NCI-H748 treated with DMSO at 0.1 percent for 48 hours (cell line): ENCODE data around the gene OLAH.

Experiments
- DNase-seq: peaks from one replicate; lab custom pipeline; 2025; lab: John Stamatoyannopoulos, UW

Gene OLAH

DNA sequence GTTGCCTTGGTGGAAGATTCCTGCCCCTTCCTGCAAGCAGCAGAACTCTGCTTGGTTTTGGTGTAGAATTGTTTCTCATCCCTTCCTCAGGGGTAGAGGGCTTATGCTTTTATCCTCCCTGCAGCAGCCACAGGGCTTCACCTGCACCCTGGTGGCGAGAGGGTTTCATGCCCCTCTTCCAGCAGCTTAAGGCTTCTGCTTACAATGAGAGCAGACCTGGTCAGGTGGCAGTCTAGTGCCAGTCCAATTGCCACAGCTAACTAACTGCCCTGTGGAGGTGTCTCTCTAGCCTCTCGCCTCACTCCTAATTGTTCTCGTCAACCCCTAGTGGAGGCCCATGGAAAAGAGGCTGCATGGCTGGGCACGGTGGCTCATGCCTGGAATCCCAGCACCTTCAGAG, 25.5 kb downstream of the OLAH start:
- no peak for DNase-seq

DNA sequence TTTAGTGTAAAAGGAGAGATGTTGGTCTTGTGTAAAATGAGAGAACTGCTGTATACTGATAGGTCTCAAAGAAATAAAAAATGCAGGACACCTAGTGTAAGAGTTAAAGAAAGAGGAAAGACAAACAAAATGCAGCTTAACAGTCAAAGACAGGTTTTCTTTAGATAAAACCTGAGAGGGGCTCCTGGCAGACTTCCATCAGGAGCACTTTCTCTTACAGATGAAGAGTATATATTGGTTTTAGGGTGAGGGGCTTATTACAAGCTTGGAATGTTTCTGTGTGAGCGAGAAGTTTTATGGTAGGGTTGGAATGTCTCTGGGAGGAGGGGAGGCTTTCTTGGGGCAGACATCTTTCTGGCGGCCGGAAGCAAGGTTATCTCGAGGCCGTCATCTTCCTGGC, 28.6 kb downstream of the OLAH start:
- DNase-seq = no peak

- DNase-seq = no peak
These were observed 31.7 kb downstream of the OLAH start for GRCh38 chr10:15075421-15075820.

DNA sequence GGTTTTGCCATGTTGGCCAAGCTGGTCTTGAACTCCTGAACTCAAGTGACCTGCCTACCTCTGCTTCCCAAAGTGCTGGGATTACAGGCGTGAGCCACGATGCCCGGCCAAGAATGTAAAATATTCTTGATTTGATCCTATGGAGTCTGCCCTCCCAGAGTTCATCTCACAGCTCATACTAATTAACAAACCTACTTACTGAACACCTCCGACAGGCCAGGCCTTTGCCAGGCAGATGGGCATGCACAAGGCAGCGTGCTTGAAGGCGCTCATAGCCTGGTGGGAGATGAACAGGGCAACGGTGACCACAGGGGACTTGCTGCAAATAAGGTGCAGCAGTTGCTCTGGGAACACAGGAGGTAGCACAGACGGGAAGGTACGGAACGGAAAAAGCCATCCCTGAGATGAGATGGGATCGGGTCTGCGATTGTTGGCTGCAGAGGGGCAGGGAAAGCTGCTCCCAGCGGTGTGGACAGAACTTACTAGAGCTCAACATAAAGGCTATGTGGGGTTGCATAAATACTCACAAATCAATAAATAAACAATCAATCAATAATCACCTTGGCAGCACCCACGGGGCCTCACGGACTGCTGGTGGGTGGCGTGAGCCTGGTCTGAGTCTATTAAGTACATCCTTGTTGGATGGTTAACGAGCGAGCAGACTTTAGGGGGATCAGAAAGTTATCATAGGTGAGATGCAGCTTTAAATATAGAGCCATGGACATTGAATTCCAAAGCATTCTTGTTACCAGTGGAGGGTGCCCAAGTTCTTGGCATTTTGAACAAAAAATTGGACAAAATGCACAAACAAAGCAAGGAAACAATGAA, 40.1 kb downstream of the OLAH start:
- DNase-seq = no peak

GRCh38 chr10:15084502-15084922, 40.8 kb downstream of the OLAH start:
- peak; percentile 39 for DNase-seq

GRCh38 chr10:15088428-15089261, 44.9 kb downstream of the OLAH start, which contains the start of gene ACBD7:
TSS of gene ACBD7 (minus strand) at chr10:15088776. CDS start at chr10:15088728, 48 bp downstream.
- DNase-seq = peak; percentile 64

- no peak for DNase-seq
These were observed 47.7 kb downstream of the OLAH start for GRCh38 chr10:15091418-15091817.

GRCh38 chr10:15092855-15093408, 49.2 kb downstream of the OLAH start:
- DNase-seq = no peak

GRCh38 chr10:15096661-15097010, 52.9 kb downstream of the OLAH start:
- DNase-seq = no peak

- DNase-seq = peak; percentile 66
These were observed 53.5 kb downstream of the OLAH start, which contains the start of gene RPP38 for GRCh38 chr10:15097011-15097812. TSS of gene RPP38 (plus strand) at chr10:15097355. CDS start at chr10:15103315, 5,960 bp downstream.

- no peak for DNase-seq
These were observed 56.1 kb downstream of the OLAH start for GRCh38 chr10:15099886-15100285.

- DNase-seq = no peak
These were observed 59.8 kb downstream of the OLAH start for GRCh38 chr10:15103513-15103912.

- DNase-seq = peak; percentile 15
These were observed 62.7 kb downstream of the OLAH start for GRCh38 chr10:15106352-15107013.

DNA sequence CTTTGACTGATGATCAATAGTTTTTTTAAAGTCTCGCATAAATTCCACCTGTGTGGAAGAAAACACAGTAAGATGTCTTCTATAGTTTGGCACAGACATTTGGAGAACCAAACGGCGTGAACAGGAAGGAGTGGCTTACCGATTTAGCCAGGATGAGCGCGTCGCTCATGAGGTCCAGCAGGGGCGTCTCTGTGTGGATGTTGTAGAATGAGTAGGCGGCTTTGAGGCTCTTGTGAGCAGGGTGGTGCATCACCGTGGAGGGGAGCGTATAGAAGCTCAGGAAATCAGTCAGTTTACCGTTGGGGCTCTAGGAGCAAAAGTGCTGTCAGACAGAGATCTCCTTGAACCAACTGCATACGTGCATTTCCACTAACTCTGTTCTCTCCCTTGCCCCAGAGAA, 68.9 kb downstream of the OLAH start:
- no peak for DNase-seq

DNA sequence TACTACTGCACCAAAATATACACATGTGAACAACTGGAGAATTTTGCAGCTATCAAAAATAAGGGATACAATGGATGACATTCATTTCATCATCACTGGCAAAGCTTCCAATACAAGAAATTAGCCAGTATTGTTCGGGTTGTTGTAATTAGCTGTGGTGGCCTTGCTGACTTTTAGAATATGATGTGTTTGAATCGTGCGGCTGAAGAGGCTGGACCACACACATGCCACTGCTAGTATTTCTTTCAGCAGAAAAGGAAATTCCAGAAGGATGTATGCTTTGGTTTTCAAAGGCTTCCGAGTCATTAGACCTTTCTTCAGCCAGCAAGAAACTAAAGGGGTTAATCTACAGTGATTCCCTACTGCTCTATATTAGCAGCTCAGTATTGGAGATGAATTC, 70.0 kb downstream of the OLAH start:
- DNase-seq = no peak

DNA sequence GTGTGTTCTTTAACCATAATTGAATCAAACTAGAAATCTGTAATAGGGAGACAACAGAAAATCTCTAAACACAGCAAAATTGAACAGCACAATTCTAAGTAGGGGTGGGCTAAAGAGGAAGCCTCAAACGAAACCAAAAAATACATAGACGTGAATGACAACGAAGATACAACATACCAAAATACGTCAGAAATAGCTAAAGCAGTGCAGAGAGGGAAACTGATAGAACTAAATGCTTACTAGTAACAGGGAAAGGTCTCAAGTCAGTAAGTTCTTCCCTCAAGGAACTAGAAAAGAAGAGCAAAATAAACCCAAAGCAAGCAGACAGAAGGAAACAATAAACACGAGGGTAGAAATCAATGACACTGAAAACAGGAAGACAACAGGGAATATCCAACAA, 72.5 kb downstream of the OLAH start:
- DNase-seq = no peak

- DNase-seq = no peak
These were observed 74.9 kb downstream of the OLAH start for GRCh38 chr10:15118615-15119014.

- DNase-seq = no peak
These were observed 76.8 kb downstream of the OLAH start for GRCh38 chr10:15120523-15120922.

GRCh38 chr10:15121707-15122106, 78.0 kb downstream of the OLAH start:
- DNase-seq = no peak

DNA sequence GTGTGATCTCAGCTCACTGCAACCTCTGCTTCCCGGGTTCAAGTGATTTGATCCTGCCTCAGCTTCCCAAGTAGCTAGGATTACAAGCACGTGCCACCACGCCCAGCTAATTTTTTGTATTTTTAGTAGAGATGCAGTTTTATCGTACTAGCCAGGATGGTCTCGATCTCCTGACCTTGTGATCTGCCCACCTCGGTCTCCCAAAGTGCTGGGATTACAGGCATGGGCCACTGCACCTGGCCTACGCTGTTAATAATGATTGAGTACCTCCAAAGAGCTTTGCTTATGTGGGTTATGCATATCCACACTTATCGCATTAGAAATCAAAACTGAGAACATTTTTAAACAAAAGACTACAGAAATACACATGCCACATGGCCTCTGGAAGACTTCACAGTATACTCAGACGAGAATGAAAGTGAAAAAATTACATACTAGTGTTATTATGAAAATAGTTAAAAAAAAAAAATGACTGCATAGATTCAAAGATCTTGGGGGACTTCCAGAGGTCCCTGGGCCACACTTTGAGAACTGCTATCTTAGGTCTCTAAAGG, 78.8 kb downstream of the OLAH start:
- DNase-seq = no peak
